SIG-M5 treated with dmso at 0.1 percent for 504 hours (cell line): ENCODE measurements around the gene TMEM140.

Experiments used
- DNase-seq: peaks from one replicate; lab custom pipeline; 2025; ENCODE audit not compliant: unreplicated experiment; lab: John Stamatoyannopoulos, UW

The TMEM140 gene

DNA sequence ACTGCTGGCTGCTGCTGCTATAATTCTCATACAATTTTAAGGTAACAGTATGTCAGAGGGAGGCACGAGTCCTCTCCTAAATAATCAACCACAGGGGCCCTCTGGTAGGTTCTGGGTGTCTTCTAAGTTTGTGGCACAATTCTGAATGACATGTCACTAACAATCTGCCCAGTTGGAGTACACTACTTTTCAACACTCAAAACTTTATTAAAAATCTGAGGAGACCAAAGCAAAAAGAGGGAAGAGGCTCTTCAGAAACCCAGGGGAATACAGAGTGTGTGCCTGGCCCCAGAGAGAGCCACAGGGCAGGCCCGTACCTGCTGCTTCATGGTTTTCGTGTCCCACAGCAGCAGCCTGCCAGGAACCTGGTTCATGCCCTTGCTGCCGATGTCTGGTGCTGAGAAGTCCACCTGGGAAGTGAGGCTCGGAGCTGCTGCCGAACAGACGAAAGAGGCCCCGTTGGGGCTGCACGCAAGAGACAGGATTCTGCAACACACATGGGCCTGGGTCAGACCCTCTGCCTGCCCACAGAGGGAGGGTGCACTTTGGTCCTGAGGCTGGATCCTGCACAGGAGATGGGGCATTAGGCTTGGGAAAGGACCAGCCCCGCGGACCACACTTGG is 45.2 kb downstream of the TMEM140 start:
- no peak for DNase-seq

DNA sequence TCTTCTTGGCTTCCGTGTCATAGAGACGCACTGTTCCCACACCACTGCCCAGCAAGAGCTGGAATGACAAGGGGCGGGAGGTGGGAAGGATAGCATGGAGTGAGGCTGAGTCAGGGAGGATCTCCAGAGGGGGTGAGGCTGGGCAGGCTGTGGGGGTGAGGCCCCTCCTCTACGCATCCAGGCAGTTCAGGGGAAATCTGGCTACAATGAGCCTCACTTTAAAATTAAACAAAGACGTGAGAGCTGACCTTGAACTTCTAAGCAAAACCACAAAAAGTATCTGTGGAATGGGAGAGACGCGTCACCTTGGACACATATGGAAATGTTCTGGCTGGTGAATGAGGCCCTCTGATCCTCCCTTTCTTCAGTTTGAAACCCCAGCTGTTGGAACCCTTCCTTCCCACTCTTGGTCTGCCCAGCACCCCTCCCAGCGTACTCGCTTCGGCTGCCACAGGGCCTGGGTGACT is 45.8 kb downstream of the TMEM140 start:
- DNase-seq, result no peak

DNA sequence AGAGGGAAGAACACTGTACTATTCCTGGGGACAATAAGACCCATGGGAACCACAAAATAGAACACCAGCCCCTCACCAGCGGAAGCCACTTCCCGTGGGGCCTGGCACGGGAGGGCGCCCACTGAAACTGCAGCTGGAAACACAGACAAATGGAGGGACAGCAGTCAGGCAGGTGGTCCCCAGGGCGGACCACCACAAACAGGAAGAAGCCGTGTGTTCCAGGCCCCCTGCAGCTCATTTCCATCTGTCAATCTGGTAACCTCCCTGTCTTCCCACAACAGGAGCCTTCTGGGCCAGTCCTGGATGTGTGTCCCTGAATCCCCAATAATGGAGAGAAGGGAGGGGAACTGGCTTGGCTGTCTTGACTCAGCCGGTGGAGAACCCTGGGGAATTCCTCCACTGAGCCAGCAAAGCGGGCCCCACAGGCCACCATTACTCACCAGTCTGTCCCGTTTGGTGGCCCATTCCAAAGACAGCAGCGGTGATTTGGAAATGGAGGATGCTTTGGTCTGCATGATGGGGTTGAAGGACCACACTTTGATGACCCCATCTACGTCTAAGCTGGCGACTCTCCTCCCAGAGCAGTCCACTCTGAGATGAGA is 46.7 kb downstream of the TMEM140 start:
- no peak for DNase-seq

DNA sequence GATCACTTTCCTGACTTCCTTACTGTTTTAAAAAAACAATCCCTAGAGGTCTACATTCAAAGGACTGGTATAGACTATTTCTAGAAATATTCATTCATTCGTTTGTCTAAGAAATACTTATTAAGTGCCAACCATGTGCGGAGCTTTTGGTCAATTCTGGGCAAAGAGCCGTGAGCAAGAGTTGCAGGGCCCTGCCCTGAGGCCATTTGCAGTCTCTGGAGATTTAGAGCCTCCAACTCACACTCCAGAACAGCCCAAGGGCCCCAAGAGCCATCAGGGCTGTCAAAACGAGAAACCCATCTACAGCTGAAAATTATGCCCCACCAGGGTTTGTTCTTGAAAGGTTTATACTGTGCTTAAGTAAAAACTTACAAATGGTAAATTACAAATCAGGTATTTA is 47.3 kb downstream of the TMEM140 start:
- no peak for DNase-seq

DNA sequence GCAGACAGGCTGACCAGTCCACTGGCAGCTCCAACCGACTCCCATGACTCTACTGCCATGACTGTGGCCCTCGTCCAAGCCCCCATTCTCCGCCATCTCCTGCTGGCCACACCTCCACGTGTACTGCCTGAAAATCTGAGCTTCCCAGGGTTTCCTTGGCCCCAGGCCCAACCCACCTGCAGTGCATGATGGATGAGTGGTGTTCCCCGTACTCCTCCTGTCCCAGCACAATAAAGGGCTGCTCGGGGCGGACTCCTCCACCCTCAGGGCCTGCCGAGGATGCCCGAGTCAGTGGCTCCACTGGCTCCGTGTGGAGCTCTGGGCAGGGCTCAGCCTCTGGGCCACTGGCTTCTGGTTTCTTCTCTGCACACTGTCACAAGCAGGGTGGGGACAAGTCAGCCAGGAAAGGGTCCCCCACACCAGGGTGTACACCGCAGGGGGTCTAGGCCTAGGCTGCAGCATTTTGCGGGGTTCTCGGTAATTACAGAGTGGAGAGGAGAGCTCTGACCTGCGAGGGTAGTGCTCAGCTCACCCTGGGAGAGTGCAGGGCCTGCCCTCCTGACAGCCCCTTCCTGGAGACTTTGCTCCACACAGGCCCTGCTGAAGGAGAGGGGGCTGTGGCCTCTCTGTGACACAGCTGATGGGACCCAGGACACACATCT is 48.2 kb downstream of the TMEM140 start:
- DNase-seq, result no peak

DNA sequence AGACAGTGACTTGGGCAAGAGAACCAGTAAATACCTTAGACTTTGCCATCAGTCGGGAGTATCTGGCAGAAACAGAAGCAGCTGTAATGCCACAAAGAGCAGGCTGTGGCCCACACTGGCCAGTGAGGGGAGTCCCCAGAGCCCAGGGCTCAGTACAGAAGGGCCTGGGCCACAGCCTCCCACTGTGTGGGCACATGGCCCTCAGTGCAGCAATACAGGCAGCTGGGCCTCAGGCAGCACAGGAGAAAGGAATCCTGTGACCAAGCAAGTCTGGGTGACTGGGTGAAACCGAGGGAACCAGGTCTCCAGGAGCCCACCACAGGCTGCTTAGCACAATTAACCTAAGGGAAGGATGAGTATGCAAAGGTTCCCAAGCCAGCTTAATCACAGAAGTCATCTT is 49.5 kb downstream of the TMEM140 start:
- DNase-seq, result no peak

DNA sequence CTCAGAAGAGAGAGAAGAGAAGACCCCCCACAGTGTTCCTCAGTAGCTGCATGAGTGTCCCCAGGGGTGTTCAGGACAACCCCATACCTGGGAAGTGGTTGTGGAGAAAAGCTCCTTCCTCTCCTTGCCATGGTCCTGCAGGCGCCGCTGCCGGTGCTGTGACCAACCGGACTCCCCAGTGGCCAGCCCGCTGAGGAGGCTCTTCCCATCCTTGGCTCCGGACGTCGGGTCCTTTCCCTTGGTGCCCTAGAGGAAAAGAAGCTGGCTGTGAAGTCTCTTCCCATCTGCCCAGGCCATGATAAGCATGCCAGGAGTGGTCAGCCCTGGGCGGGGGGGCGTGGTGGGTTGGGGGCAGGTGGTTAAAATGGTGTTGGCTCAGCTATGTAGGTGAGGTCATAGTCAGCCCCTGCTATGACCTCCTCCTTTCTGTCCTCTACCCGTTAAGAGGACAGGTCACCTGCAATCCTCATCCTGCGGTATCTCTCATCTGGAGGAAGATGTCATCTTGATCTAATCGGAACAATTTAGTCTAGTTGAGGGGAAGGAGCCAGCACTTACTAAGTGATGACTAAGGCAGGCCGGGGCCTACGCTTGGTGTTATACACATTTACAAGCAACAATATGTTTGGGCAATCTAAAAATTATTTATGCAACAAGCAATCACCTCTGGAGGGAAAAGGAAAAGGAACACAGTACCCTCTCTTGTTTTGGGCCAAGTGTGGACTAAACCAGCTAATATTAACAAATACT is 50.2 kb downstream of the TMEM140 start:
- DNase-seq, result no peak

DNA sequence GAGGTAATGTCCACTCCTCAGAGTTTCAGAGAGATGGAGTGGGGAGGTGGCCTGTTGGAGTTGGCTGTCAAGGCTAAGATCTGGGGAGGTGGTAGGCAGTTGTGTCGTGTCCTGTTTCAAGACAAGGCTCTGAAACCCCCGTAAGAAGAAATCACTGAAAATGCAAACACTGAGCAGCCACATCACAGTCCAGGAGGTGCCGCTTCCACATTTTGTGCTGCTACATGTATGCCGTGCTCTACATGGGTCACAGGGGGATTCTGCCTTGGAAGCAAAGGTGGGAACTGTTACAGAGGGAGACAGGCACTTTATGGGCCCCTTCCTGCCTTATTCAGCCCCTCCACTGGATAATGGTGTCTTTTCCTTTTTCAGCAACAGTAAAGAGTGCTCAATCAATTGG is 51.6 kb downstream of the TMEM140 start:
- DNase-seq, result no peak

DNA sequence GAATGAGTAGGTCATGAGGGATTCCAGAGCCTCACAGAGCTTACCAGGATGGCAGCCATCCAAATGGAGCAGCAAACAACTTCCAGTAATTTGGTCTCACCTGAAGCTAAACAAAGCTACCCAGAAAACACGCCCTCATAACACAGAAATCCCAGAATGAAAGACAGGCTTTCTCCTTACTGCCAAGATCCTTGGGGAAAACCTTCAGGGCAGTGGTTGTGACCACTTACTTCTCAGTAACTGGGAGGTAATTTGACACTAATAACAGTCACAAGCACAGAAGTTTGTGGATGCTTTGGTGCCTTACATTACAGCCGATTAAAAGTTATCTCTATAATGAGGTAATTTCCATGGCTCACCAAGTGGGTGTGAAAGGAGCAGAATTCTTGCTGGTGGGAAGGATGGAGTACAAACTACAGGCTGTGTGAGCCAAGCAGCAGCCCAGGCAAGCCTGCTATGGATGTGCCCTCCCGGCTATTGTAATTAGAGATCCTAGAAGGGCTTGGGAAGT is 53.0 kb downstream of the TMEM140 start:
- no peak for DNase-seq

DNA sequence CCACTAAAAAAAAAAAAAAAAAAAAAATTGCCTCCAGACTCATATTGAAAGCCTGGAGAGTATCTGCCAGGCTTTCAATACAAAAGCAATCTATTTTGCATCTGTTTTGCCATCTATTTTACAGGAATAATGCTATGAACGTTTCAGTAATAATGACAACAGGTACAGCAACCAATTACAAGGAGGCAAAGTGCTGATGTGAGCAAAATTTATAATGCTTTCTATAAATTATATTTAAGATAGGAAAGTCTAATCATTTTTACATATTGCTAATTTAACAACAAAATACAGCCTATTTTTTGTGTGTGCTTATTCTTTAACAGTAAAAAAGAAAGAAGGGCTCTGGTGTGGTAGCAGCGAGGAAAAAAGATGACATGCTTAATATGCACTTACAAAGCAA is 53.5 kb downstream of the TMEM140 start:
- no peak for DNase-seq

DNA sequence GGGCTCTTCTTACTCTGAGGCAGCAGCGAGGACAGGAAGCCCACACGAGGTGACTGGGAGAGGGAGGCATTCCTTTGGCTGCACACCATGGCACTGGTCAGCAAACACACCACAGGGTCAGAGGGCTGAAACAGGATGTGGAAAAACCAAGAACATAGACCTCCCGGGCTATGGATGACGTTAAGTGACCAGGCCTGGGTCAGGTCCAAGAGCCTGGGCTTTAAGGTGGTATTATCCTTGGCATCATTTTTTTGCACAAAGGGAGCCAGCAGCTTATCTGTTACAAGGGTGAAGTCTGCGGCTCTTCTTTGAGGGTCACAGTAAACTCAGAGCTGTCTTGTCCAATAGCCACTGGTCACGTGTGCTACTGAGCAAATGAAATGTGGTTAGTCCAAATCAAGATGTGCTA is 56.5 kb downstream of the TMEM140 start:
- DNase-seq, result no peak

DNA sequence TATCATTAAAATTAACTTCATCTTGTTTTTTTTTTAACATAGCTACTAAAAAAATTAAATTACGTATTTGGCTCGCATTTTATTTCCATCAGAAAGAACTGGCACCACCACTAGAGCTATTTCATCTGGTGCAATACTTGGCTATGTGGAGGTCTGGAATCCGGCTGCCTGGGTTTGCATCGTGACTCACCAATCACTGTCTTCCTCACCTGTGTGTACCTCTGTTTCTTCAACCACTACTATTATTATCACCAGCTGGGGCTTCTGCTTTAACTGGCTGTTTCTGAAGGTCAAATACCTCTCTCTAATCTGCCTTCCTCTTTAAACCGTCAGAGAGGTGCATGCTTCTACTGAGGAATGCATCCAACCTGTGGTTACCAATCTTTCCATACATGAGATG is 57.0 kb downstream of the TMEM140 start:
- DNase-seq, result no peak

DNA sequence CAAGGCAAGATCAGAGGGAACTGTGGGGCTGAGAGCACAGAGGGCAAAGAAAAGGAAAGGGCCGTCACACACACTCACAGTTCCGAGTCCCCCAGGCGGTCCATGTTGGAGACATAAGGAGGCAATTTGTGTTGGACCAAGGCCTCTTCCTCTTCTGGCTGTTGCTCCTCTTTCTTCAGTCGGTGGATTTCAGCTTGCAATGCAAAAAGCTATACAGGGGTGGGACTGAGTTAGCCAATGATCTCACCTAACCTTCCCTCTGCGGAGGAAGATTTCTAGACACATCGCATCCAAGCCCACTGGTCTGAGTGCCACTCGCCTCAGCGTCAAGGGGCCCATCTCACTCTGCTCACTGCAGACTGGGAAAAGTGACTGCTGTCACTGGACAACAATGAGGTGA is 58.0 kb downstream of the TMEM140 start:
- no peak for DNase-seq

DNA sequence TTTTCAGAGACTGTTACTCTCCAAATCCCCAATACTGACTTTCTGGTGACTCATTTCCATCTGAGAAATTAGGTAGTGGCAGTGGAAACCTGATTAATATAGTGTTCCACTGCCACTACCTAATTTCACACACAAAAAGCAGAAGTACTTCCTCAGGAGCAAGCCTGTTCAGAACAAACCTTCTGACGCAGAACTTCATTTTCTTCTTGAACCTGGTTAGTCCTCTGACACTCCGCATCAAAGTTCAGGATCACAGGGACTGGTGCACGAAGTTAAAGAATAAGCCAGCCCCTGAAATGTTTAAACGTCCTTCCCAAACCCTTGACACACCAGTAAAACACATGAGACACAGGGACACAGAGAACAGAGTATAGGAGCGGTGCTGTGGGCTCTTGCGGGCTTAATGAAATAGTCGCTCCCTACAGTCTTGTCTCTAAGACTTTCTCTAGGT is 59.1 kb downstream of the TMEM140 start:
- DNase-seq, result peak; percentile 31

DNA sequence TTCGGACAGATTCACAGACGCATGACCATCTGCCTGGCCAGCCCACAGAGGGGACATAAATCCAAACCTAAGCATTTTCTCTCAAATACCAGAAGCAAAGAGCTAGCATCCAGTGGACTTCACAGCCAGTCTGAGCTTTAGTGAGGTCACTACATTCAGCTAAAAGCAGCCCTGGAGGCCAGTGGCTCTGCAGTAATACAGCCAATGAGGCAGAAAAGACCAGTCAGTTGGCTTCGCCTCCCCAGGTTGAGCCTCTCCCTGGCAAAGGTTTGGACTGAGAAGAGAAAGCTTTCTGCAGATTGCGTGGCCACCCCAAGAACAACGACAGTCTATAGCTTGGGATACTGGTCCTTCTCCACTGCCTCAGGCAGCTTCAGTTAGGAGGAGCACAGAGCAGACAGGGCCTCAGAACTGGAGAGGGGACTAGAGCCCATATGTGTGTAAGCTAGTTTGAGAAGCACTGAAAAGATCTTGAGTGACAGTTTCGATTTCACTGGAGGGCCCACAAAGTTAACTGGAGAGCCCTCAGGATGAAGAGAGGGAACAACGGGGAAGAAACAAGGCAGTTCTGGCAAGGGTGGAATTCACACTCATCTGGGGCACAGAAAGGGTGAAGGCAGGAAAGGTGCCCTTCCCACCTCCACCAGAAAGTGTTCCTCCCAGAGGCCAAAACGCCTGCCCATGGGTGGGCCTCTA is 59.7 kb downstream of the TMEM140 start:
- no peak for DNase-seq

DNA sequence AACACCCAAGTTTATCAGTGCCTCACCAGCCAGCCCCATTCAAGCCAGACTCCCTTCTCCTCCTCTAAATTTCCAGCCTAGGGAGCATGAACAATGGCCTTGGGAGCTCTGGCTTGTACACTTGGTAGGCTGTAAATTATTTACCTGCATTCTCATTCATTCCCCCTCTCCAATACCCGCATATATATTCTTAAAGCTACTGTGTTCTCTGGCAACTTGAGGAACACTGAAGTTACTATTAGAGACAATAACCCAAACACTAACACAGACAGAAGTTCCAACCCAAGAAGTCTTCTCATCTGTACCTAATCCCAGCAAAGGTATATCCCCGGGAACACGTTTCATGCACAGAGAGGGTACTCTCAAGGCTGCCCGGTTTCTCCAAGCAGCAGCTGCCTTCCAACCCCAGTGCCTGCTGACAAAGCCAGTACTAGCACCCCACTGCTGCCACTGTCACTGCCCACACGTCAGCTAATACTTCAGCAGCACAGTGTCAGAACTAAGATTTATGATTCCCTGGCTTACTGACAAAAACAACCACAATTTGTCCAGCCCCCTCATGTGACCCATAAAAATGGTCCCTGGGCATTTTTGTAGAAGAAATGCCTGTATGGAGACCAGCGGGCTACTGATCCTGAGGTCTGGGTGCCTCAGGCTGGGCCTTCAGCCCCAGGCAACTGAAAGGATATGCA is 60.4 kb downstream of the TMEM140 start:
- no peak for DNase-seq

DNA sequence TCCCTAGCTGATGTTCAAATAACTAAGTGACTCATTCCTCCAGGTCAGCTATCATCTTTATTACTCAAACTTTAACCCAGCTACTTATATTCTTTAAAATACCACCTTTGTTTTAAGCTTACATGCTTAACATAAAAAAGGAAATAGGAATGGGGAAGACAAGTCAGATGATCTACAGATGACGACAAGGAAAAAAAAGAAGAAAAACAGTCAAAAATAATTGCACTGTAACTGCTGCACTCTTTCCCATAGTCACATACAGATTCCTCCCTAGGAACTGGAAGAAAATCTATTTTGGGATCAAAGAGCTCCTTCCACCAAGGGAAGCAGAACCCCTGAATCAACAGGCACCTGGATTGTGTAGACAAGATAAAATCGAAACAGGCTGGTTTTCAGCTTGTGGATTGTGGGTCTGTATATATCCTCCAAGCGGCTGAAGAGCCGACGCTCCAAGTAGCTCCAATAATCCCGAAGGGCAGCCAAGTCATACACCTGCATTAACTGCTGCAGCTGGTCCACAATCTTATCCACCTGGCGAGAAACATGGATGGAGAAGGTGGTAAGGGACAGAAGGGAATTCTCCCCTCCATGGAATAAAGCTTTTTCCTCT is 61.5 kb downstream of the TMEM140 start:
- no peak for DNase-seq

DNA sequence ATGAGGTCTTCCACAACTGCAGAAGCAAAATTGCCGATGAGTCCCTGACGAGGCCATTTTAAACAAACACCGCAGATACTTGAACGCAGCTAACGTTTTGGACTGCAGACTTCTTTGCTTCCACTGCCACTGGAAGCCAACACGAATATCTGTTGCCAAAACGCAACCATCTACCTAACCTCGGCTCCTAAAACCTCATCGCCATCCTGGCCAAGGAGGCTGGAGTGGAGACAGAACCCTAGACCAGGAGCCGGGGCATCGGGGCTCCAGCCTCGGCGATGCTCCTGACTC is 63.0 kb downstream of the TMEM140 start:
- DNase-seq, result peak; percentile 18

DNA sequence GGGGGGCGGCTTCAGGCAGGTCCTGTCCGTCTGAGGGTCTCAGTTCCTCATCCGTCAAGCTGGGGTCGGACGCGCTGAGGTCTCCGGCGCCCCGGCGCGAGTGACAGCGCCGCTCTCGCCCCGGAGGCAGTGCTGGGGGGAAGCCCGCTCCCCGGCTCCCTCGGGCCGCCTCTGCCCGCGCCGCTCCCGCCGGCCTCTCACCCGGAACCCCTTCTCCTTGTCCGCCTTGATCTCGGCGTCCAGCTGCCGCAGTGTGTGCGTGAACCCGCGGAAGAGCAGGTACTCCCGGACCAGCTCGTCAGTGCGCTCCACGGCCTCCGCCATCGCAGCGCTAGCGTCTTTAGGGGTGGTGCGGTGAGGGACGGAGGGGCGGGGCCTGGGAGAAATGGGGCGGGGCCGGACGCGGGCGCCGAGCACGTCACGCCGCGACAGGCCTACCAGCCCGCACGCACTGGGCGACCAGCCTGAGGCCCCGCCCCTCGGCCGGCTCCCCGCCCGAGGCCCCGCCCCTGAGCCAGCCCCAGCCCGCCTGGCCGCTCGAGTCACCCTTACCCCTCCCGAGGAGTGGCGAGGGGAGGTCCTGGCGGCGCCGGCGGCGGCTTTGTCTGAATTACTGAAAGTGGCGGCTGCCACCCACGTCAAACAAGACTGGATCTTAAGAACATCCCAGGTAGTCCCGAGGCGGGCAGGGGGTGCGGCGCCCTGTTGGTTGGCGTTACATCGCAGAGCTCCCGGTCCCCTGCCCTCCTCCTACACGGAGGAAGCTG is 63.5 kb downstream of the TMEM140 start, which contains the start of gene WDR91:
WDR91 (minus strand) TSS at position 348 of the 767 bp plus-strand sequence; CDS start at position 324, 24 bp downstream.
- DNase-seq, result peak; percentile 80
